GM18520 (cell line): Measurements from ENCODE around the gene P2RY6.

Source experiments
- ATAC-seq: cut with Tn5 transposase; IDR thresholded peaks from one replicate; pipeline ENCODE4 v1.9.1; 2021; ENCODE audit not compliant: unreplicated experiment

P2RY6 gene

GRCh38 chr11:73236854-73237253 lies 35.3 kb upstream of the P2RY6 start:
- no peak for ATAC-seq

DNA sequence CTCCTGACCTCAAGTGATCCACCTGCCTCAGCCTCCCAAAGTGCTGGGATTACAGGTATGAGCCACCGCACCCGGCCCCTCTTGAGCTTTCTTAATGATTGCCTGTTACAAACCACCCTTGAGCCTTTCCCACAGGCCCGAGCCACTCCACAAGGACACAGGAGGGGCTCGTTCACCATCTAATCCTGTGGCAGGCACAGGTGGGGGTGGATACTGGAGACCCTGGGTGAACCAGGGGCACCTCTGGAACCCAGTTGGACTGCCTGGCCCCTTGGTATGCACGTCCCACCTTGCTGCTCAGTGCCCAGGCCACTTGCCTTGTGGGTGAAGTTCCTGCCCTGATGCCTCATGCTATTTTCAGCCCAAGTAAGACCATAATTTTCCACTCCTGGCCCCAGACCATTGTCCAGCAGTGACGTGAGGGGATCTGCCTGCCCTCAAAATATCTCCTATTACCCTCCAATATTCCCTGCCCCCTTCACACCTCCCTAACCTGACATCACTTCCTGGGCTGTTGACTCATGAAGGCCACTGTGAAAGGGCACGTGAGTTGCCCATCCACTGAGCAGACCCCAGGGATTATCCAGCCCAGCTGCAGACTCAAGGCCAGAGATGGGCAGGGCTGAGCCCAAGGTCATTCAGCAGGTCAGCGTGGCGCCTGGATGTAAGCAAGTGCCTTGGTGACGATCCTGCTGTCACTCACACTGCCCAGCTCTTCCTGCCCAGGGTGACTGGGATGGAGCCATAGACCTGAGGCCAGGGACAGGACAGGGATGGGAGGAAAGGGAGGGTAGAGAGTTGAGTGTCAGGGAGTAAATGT lies 34.5 kb upstream of the P2RY6 start:
- ATAC-seq, result no peak

DNA sequence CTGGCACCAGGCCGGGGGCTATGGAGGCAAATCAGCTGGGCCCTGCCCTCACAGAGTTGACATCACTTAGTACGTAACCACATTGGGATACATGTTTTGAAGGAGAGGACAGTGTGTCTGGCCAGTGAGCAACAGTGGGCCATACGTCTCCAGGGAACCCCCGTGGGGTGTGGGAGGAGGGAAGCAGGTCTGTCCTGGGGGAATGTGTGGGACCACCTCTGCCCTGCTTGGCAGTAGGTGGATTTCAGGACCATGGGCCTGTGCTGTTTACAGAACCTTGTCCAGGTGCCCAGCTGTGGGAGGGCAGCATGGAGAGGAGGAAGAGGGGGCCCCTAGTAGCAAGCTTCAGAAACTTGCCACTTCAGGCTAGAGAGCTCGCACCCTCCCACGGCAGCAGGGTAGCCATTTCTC lies 33.0 kb upstream of the P2RY6 start:
- no peak for ATAC-seq

- ATAC-seq, result no peak
Measured at GRCh38 chr11:73239571-73240189, 32.5 kb upstream of the P2RY6 start.

DNA sequence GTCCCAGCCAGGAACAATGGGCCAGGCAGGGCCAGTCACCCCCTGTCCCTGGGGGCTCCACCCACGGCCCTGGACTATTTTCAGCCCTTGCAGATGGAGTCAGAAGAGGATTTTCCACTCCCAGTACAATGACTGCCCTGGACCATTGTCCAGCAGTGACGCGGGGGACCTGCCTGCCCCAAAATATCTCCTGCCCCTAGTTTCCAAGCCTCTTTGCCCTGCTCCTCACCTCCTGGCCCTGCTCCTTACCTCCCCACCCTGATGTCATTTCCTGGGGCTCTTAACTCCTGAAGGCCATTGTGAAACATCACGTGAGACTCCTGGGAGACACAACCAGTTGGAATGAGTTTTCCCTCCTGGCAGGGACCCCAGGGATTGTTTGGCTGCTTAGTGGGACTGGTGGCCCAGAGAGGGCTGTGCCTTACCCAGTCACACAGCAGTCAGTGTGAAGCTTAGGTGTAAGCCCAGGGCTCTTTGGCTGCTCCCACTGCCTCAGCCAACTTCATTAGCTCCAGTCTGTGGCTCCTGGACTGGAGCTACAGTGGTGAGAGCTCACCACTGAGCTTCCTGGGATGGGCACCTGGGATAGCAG lies 31.9 kb upstream of the P2RY6 start:
- no peak for ATAC-seq

- no peak for ATAC-seq
Measured at GRCh38 chr11:73241300-73241699, 30.8 kb upstream of the P2RY6 start.

GRCh38 chr11:73242251-73243092 lies 29.7 kb upstream of the P2RY6 start:
- peak; percentile 40 for ATAC-seq

DNA sequence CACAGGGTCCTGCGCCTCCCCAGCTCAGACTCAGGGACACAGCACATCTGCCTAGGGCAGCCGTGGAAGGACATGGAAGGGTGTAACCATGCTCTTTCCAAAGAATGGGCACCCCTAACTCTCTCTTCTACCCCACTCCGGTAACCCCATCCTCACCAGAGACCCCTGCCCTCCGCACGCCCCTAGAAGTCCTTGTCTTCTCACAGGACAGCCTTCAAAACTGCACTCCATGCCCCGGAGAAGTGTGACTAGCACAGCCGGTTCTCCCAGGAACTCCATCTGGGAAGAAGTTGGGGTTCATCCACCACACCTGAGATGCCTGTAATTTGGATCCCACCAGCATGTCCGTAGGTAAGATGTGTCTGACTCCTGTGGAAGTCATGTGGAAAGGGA lies 29.0 kb upstream of the P2RY6 start:
- ATAC-seq, result no peak

DNA sequence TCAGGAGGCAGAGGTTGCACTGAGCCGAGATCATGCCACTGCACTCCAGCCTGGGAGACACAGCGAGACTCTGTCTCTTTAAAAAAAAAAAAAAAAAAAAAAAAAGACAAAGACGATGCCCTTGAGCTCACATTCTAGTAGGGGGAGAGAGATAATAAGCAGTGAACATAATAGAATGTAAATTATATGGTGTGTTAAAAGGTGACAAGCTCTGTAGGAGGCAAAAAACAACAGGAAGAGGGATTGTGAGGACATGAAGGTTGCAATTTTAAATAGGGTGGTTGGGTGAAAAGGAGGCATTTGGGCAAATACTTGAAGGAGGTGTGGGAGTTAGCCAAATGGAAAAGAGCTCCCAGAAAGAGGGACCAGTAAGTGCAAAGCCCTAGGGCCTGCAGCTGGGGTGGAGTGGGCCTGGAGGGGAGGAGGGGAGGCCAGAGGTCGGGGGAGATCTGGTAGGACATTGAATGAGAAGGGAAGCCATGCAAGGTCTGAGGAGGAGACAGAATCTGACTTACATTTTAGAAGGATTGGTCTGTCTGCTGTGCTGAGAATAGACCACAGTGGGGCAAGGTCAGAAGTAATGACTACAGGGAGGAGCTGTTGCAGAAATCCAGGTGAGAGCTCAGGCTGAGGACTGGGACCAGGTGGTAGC lies 27.4 kb upstream of the P2RY6 start:
- no peak for ATAC-seq

DNA sequence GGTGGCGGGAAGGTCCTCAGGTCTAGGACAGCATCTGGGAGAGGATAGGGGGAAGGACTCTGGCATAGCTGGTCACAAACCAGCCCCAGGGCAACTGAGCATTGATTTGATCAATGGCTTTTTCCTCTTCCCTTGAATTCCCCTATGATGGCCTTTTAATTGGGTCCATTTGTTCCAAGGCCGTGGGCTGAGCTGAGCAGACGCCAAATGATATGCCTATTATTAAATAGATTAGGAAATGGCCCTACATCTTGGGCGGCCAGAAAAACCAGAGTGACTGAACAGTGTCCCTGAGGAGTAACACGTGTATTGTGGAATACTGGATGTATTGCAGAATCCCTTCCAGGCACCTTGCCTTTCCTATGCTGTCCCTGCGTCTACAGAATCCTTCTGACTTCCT lies 26.7 kb upstream of the P2RY6 start:
- no peak for ATAC-seq

- ATAC-seq, result no peak
Measured at GRCh38 chr11:73246303-73246702, 25.8 kb upstream of the P2RY6 start.

DNA sequence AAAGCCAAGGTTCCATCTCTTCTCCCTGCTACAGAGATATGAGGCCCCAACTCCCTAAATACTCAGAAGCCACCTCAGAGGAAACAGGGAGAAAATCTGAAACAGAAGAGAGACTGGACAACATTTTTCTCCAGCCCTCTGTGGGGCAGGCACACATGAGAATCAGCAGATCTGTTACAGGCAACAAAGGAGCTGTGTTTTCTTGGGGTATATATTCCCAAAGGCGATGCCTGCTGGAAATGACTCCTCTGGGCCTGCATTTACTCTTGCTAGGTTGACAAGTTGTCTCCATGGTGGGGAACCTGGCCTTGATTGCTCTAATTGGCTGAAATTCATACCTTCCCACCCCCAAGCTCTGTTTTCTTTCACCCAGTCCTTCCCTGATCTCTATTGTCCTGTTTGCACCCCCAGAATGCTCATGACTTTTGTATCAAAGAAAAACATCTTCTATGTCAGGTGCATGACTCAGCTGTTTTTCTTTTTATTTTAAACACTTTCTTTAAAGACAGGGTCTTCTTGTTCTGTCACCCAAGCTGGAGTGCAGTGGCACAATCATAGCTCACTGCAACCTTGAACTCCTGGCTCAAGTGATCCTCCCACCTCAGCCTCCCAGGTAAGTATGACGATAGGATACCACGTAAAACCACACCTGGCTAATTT lies 23.5 kb upstream of the P2RY6 start:
- no peak for ATAC-seq

- no peak for ATAC-seq
Measured at GRCh38 chr11:73249304-73249703, 22.8 kb upstream of the P2RY6 start.

- ATAC-seq, result no peak
Measured at GRCh38 chr11:73249853-73250783, 22.0 kb upstream of the P2RY6 start.

DNA sequence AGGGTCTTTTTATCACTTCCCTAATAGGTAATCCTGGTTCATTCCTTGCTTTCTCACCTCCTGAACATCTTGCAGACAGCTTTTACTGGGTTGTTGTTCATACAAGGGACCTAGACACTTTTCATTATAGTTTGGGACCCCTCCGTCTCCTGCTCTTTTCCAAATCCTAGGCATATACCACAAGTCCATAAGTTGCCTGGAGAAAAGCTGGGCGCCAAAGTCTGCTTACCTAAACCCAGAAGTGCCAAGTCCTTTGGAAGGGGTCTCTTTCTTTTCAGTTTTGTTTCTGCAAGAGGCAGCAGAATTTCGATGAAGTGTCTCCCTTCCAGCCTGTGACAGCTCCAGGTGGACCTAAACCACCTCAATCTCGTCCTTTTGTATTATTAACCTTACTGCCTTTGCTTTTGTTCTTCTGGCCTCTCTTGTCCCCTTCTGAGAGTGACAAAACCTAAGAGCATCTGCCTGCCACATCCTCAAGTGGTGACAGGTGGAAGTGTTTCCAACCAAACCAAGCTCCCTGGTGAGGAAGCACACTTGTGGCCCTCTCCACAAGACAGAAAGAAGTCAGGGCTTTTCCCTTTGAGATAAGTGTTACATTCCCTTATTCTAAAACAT lies 19.5 kb upstream of the P2RY6 start:
- no peak for ATAC-seq

- no peak for ATAC-seq
Measured at GRCh38 chr11:73257342-73258103, 14.6 kb upstream of the P2RY6 start.

GRCh38 chr11:73258104-73259035 lies 13.8 kb upstream of the P2RY6 start:
- no peak for ATAC-seq
